A549 (cell line): Measurements from ENCODE around the gene CAMTA1. TPM values are rescaled to one million over a fixed set of nuclear protein-coding genes. Genes with fewer than 3 reads are reported as not detected.
A peak's percentile ranks its signal among the peaks of the same experiment; 100 is the strongest.

Experiments used
- ATAC-seq, 2 experiments: fragments of 200-7000 bp in 1 of 2; fragments of >200 bp in 1 of 2; cut with Nextera tagmentation in 1 of 2; cut with Tn5 transposase in 1 of 2; 3 replicates each; pipeline versions ENCODE4 v1.8.0 to v1.9.1; 2018 to 2020; ENCODE audit warnings: mild to moderate bottlenecking in 1 of 2, moderate library complexity in 1 of 2
- CTCF ChIA-PET: fragments of 300-600 bp; sonication (Branson Sonifier 250); formaldehyde crosslinking; extraction: SDS; loops from one replicate; lab custom pipeline; 2021; ENCODE audit warnings: antibody characterized with exemption, inconsistent platforms; lab: Yijun Ruan, JAX
- POLR2A ChIA-PET: fragments of 350-600 bp; formaldehyde crosslinking; extraction: SDS; loops from one replicate; lab custom pipeline; 2021; ENCODE audit warnings: antibody characterized with exemption, inconsistent platforms; lab: Yijun Ruan, JAX
- DNase-seq, 2 experiments: peaks; one replicate each; pipeline versions ENCODE4 v3.0.0 to v3.0.0-alpha.2; 2011 to 2016; ENCODE audit warnings: low read depth in 1 of 2, low spot score in 1 of 2
- FAIRE-seq: peaks from 2 replicates; lab custom pipeline; 2011; peaks lifted over from hg19 to GRCh38; lab: Jason Lieb, UNC
- H3K27ac ChIP-seq, 2 experiments: fragments of >200 bp; sonication (Bioruptor Twin); formaldehyde crosslinking; 3 replicates each; pipeline ENCODE4 v1.5.1; 2016 to 2017
- H3K4me1 ChIP-seq: fragments of >200 bp; sonication (Bioruptor Twin); formaldehyde crosslinking; 3 replicates; pipeline ENCODE4 v1.6.1; 2016
- H3K4me2 ChIP-seq: fragments of >200 bp; sonication (Bioruptor Twin); formaldehyde crosslinking; 3 replicates; pipeline ENCODE4 v1.6.1; 2016
- H3K4me3 ChIP-seq: fragments of >200 bp; sonication (Bioruptor Twin); formaldehyde crosslinking; 3 replicates; pipeline ENCODE4 v1.5.1; 2016
- H3K9me3 ChIP-seq: fragments of >200 bp; sonication (Bioruptor Twin); formaldehyde crosslinking; 3 replicates; pipeline ENCODE4 v1.6.1; 2016
- ATOH8 ChIP-seq: fragments of 250-450 bp; sonication (Bioruptor Pico); IDR thresholded peaks from 2 replicates; pipeline ENCODE4 v1.5.0; 2020; ENCODE audit warnings: low read depth, mild to moderate bottlenecking, moderate library complexity
- EHF ChIP-seq: fragments of 250-450 bp; sonication (Bioruptor Pico); IDR thresholded peaks from 2 replicates; pipeline ENCODE4 v1.5.0; 2020; ENCODE audit warnings: mild to moderate bottlenecking
- FOSB ChIP-seq: fragments of 250-450 bp; sonication (Bioruptor Pico); IDR thresholded peaks from 2 replicates; pipeline ENCODE4 v1.5.0; 2020; ENCODE audit warnings: mild to moderate bottlenecking, moderate library complexity
- FOSL2 ChIP-seq, 2 experiments: fragments of 450-650 bp in 1 of 2; fragments of >200 bp in 1 of 2; sonication (Bioruptor Twin) in 1 of 2; formaldehyde crosslinking; IDR thresholded peaks; 2 replicates each; pipeline versions ENCODE4 v1.5.0 to v1.6.1; 2016 to 2020; ENCODE audit warnings: mild to moderate bottlenecking in 1 of 2, moderate library complexity in 1 of 2
- HMGXB4 ChIP-seq: fragments of 250-450 bp; sonication (Bioruptor Pico); IDR thresholded peaks from 2 replicates; pipeline ENCODE4 v1.5.0; 2021; ENCODE audit warnings: mild to moderate bottlenecking, moderate library complexity, borderline replicate concordance
- HOXA7 ChIP-seq: fragments of 250-450 bp; sonication (Bioruptor Pico); IDR thresholded peaks from 2 replicates; pipeline ENCODE4 v1.5.0; 2020; ENCODE audit warnings: mild to moderate bottlenecking, moderate library complexity
- HOXB5 ChIP-seq: fragments of 250-450 bp; sonication (Bioruptor Pico); IDR thresholded peaks from 2 replicates; pipeline ENCODE4 v1.5.0; 2020; ENCODE audit warnings: mild to moderate bottlenecking, moderate library complexity
- KDM1A ChIP-seq: fragments of 200-600 bp; sonication (generic); IDR thresholded peaks from 2 replicates; pipeline ENCODE4 v1.6.1; 2016; ENCODE audit warnings: low read depth, mild to moderate bottlenecking
- PBX3 ChIP-seq: IDR thresholded peaks from 2 replicates; pipeline ENCODE4 v1.6.1; 2012
- PHF8 ChIP-seq: fragments of 200-600 bp; sonication (generic); IDR thresholded peaks from 2 replicates; pipeline ENCODE4 v1.6.1; 2016; ENCODE audit warnings: low read depth, mild to moderate bottlenecking, antibody characterized with exemption, moderate library complexity, borderline replicate concordance
- POLR2AphosphoS2 ChIP-seq: conservative IDR thresholded peaks from 2 replicates; pipeline ENCODE4 v1.6.1; 2012; ENCODE audit warnings: low read length, improper control_type of control experiment, inconsistent platforms
- RAD21 ChIP-seq, 2 experiments: fragments of >200 bp in 1 of 2; sonication (Bioruptor Twin) in 1 of 2; formaldehyde crosslinking in 1 of 2; IDR thresholded peaks in 1 of 2; conservative IDR thresholded peaks in 1 of 2; 2 replicates in 1 of 2; 3 replicates in 1 of 2; pipeline ENCODE4 v1.6.1; 2012 to 2018; ENCODE audit warnings: inconsistent platforms in 1 of 2
- ZNF302 ChIP-seq: fragments of 250-450 bp; sonication (Bioruptor Pico); IDR thresholded peaks from 2 replicates; pipeline ENCODE4 v1.9.0; 2021; ENCODE audit warnings: inconsistent platforms, mild to moderate bottlenecking, moderate library complexity
- WGBS: methylation state at CpG from one replicate; pipeline ENCODE4 v1.1.6; 2017; ENCODE audit errors: missing lambda C conversion rate; 5-methylcytosine and 5-hydroxymethylcytosine counted together
- polyA plus RNA-seq, 4 experiments: library from polyadenylated mRNA; depleted of rRNA in 3 of 4; stranded (reverse); fragments of >200 nt; fragmentation: RNase III in 1 of 4; extraction: RNeasy Plus Mini Kit Qiagen cat#74134 plus additional on column Dnase treatment in 1 of 4; gene quantifications; 2 replicates in 3 of 4; 3 replicates in 1 of 4; pipeline ENCODE4 v1.2.3, GENCODE V29; 2011 to 2017

The CAMTA1 gene
- polyA plus RNA-seq, 2 of the 4 experiments (the other 2 are of a cell fraction), result 58.8 to 75.0 TPM

- no peak for TF ChIP-seq ATOH8 (CRISPR knock-in tag)
- no peak for TF ChIP-seq PBX3
- no peak for TF ChIP-seq HOXA7 (CRISPR knock-in tag)
These were observed 686.6 kb downstream of the CAMTA1 start (continued) for GRCh38 chr1:7471836-7472235.

- TF ChIP-seq PHF8 (no peak), ATOH8 (CRISPR knock-in tag) (no peak), POLR2AphosphoS2 (no peak), HOXB5 (no peak), ZNF302 (no peak), HMGXB4 (no peak), FOSB (no peak), RAD21 (conservative IDR thresholded peaks at IDR 0.05 in 1 of 2, IDR thresholded peaks at IDR 0.05 in 1 of 2) (no peak), FOSL2 (IDR thresholded peaks at IDR 0.05) (no peak), FOSL2 (CRISPR knock-in tag; IDR thresholded peaks at IDR 0.05) (no peak)
- ATAC-seq (no peak), DNase-seq (no peak), FAIRE-seq (no peak)
- POLR2A ChIA-PET, result interaction anchor here (1.1 kb wide), 1 partner anchor 356 kb away, joined by 3 read pairs; no protein-coding TSS in a partner anchor
- Histone ChIP-seq H3K4me3 (no peak overlapping the region), H3K4me1 (peaks cover 54% of the 10 kb centered on the region), H3K27ac (peak overlapping the region; percentile 77 to 98), H3K4me2 (no peak overlapping the region), H3K9me3 (no peaks in the 10 kb centered on the region)
- WGBS, result 90% methylated on average over 2 of the region's 13 CpGs
- CTCF ChIA-PET, result interaction anchor here (1.1 to 2.6 kb wide), 5 partner anchors 10 to 431 kb away, joined by 4 to 20 read pairs (median 5); no protein-coding TSS in a partner anchor
These were observed 688.2 kb downstream of the CAMTA1 start for GRCh38 chr1:7473223-7474142.

GRCh38 chr1:7474143-7474490 lies 688.9 kb downstream of the CAMTA1 start:
- POLR2A ChIA-PET, result interaction anchor here (1.1 kb wide), 1 partner anchor 357 kb away, joined by 3 read pairs; no protein-coding TSS in a partner anchor
- 96% methylated on average over 3 of the region's 3 CpGs for WGBS
- DNase-seq (no peak), ATAC-seq (no peak), FAIRE-seq (no peak)
- H3K4me1 ChIP-seq, result peaks cover 56% of the 10 kb centered on the region
- no peaks in the 10 kb centered on the region for H3K9me3 ChIP-seq
- no peak overlapping the region for H3K4me3 ChIP-seq
- CTCF ChIA-PET, result interaction anchor here (1.0 to 2.6 kb wide), 8 partner anchors 9 to 432 kb away, joined by 3 to 20 read pairs (median 4); no protein-coding TSS in a partner anchor
- no peak for TF ChIP-seq EHF
- peak; percentile 73; the same call in 1 of the 2 replicates for TF ChIP-seq KDM1A
- H3K4me2 ChIP-seq, result no peak overlapping the region
- H3K27ac ChIP-seq, result peak overlapping the region; percentile 77 to 98; a peak in 5 of 6 replicates
